Tibial nerve (tissue), 4 donors: ENCODE measurements around the gene PDLIM7. TPM values are rescaled to one million over a fixed set of nuclear protein-coding genes. Genes with fewer than 3 reads are reported as not detected.

ENCODE experiments used
- DNase-seq, 2 donors: peaks; one replicate each; pipeline ENCODE4 v3.0.0-alpha.2; 2019; ENCODE audit warnings: low spot score in 2 of 2
- H3K27ac ChIP-seq, 4 donors: fragments of 200-600 bp; sonication (generic) in 3 of 4; one replicate each; pipeline ENCODE4 v1.5.1; 2017 to 2019; ENCODE audit warnings: mild to moderate bottlenecking in 1 of 4
- H3K27me3 ChIP-seq, 2 donors: fragments of 200-600 bp; sonication (generic) in 1 of 2; one replicate each; pipeline versions ENCODE4 v1.5.1 to v1.6.0; 2017 to 2019
- H3K36me3 ChIP-seq, 3 donors: fragments of 200-600 bp; sonication (generic); one replicate each; pipeline ENCODE4 v1.5.1; 2018 to 2019
- H3K4me1 ChIP-seq, 4 donors: fragments of 200-600 bp; sonication (generic) in 3 of 4; one replicate each; pipeline ENCODE4 v1.5.1; 2017 to 2019
- H3K4me3 ChIP-seq, 4 donors: fragments of 200-600 bp; sonication (generic) in 3 of 4; one replicate each; pipeline ENCODE4 v1.5.1; 2017 to 2019; ENCODE audit warnings: mild to moderate bottlenecking in 1 of 4, moderate library complexity in 1 of 4
- H3K9me3 ChIP-seq, 4 donors: fragments of 200-600 bp; sonication (generic) in 3 of 4; one replicate each; pipeline ENCODE4 v1.5.1; 2017 to 2019
- EP300 ChIP-seq, 2 donors: sonication (generic); formaldehyde crosslinking; IDR thresholded peaks; one replicate each; pipeline ENCODE4 v1.6.1; 2017; ENCODE audit warnings: antibody characterized with exemption in 2 of 2, mild to moderate bottlenecking in 1 of 2
- POLR2A ChIP-seq, 2 donors: fragments of 450-650 bp; IDR thresholded peaks; one replicate each; pipeline ENCODE4 v1.6.1; 2017; ENCODE audit warnings: antibody characterized with exemption in 2 of 2, mild to moderate bottlenecking in 2 of 2, moderate library complexity in 2 of 2
- WGBS, 2 donors: methylation state at CpG; one replicate each; pipeline ENCODE4 v1.1.5; 2018; 5-methylcytosine and 5-hydroxymethylcytosine counted together
- total RNA-seq, 4 donors: library from RNA; depleted of rRNA; stranded (reverse); fragments of >200 nt; gene quantifications; one replicate each; pipeline ENCODE4 v1.1.0, GENCODE V29; 2016
- TF ChIP-seq, protein P1 (sequence below), 5 experiments: fragments of 200-600 bp in 3 of 5; fragments of 450-650 bp in 2 of 5; sonication (generic) in 3 of 5; IDR thresholded peaks; one replicate each; pipeline ENCODE4 v1.5.1; 2016 to 2019; ENCODE audit warnings: antibody characterized with exemption in 5 of 5, mild to moderate bottlenecking in 3 of 5, moderate library complexity in 2 of 5

The PDLIM7 gene
- total RNA-seq, 4 donors from 2014 or later: 78.0 to 138 (median 89.9) TPM

DNA sequence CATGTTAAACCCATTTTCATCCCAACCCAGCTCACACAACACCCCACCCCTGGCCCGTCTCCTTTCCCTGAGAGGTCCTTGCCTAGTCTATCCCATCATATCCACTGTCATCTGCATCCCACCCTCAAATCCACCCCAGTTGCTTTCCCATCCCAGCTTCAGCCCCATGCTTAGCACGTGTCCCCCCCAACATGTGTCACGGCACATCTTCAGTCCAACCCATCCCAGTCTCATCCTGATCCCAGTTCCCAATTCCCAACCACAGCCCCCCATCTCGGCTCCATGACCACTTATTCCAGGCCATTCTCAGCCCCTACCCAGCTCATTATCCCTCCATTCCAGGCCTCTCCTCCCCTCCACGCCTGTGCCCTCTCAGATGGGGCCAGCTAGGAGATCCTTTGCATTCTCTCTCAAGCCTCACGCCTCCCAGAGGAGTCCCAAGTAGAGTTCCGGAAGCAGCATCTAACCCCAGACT lies 23.4 kb downstream of the PDLIM7 start:
- no peaks in the 10 kb centered on the region for H3K36me3 ChIP-seq
- peak overlapping the region in 2 of 4 donors; percentile 69 to 74 for H3K4me3 ChIP-seq
- TF ChIP-seq POLR2A (IDR thresholded peaks at IDR 0.05) (no peak), EP300 (IDR thresholded peaks at IDR 0.05) (no peak)
- TF ChIP-seq, protein P1, sequence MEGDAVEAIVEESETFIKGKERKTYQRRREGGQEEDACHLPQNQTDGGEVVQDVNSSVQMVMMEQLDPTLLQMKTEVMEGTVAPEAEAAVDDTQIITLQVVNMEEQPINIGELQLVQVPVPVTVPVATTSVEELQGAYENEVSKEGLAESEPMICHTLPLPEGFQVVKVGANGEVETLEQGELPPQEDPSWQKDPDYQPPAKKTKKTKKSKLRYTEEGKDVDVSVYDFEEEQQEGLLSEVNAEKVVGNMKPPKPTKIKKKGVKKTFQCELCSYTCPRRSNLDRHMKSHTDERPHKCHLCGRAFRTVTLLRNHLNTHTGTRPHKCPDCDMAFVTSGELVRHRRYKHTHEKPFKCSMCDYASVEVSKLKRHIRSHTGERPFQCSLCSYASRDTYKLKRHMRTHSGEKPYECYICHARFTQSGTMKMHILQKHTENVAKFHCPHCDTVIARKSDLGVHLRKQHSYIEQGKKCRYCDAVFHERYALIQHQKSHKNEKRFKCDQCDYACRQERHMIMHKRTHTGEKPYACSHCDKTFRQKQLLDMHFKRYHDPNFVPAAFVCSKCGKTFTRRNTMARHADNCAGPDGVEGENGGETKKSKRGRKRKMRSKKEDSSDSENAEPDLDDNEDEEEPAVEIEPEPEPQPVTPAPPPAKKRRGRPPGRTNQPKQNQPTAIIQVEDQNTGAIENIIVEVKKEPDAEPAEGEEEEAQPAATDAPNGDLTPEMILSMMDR (IDR thresholded peaks at IDR 0.05): no peak
- no peaks in the 10 kb centered on the region for H3K27me3 ChIP-seq
- H3K4me1 ChIP-seq: peaks cover 0 to 86% (median 30%) of the 10 kb centered on the region in 4 donors
- 32 to 46% methylated on average over 7 of the region's 7 CpGs for WGBS, 2 donors
- no peaks in the 10 kb centered on the region for H3K9me3 ChIP-seq
- no peak for DNase-seq
- peak overlapping the region; percentile 68 to 97 (median 88) for H3K27ac ChIP-seq

DNA sequence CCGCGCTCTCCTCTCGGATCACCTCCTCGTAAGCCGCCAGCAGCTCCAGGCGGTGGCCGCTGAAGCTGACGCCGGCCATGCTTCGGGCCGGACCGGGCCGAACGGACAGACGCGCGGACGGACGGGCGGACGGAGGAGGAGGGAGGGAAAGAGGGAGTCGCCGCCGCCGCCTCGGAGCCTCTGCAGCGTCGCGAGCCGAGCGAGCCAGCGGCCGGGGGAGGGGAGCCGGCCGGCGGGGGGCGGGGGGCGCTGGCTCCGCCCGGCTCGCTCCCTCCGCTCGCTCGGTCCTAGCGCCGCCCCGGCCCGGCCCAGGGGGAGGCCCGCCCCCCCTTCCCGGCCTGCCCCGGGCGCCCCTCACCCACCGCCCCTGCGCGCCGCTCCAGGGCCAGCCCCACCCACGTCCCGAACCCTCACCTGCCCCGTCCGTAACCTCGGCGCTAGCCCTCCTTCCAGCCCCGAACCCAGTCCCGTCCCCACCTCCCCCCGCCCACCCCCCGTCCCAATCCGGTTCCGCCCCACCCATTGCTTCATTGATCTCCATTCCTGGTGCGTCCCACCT lies 23.9 kb downstream of the PDLIM7 start, which contains the start of gene DBN1:
TSS of gene DBN1 (minus strand) at position 192 of the 559 bp plus-strand sequence. CDS start at position 79, 113 bp downstream.
- no peaks in the 10 kb centered on the region for H3K27me3 ChIP-seq
- peak within 1 kb of the TSS; percentile 68 to 97 (median 88) for H3K27ac ChIP-seq
- WGBS, 2 donors: 5% methylated on average over 10 to 22 of the region's 69 CpGs
- DNase-seq: no peak
- TF ChIP-seq, protein P1 (IDR thresholded peaks at IDR 0.05): no peak
- TF ChIP-seq POLR2A (IDR thresholded peaks at IDR 0.05): no peak
- TF ChIP-seq EP300 (IDR thresholded peaks at IDR 0.05): no peak
- peaks cover 0 to under 1% (median 0%) of the 10 kb centered on the region in 3 donors for H3K36me3 ChIP-seq
- peak within 1 kb of the TSS; percentile 69 to 85 (median 76) for H3K4me3 ChIP-seq
- H3K9me3 ChIP-seq: no peaks in the 10 kb centered on the region
- H3K4me1 ChIP-seq: peaks cover 0 to 86% (median 25%) of the 10 kb centered on the region in 4 donors

DNA sequence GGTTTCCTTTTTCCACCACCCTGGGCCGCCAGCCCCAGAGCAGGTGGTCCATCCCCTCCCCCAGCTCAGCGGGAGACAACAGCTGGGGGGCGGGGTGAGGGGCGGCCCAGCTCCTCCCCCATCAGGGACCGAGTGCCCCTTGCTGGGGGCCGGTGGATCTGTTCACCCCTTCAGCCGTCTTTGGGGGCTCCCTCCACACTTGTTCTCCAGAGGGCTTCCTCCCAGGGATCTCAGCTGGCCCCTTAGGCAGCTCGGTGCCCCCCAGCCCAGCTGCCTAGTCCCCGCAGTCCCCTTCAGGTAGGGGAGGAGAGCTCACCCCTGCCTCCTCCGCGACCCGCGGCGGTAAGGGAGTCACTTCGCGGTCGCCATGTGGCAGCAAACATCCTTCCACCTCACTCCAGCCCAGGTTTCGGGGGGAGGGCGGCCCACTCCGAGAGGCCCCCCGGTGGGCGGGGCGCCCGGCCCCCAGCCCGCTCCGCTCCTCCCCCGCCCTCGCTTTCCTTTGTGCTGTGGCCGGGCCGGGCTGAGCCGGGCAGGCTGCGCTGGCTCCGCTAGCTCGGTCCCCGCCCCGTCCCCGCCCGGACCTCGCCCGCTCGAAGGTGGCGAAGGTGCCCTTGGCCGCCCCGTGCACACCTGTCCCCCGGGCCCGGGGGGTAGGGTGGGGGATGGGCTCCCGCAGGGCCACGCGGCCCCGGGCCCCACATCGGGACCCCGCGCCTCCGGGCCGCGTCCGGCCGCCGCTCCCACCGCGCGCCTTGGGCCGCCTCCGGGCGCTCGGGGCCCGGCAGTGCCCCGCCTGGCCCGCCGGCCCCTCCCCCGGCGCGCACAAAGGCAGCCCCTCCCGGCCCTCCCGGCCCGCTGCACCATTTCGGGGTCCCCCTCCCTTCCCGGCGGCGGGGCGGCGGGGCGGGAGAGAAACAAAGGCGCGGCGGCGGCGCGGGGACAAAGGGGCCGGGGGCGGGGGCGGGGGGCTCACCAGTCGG lies 24.7 kb downstream of the PDLIM7 start:
- Histone ChIP-seq H3K27ac (peak overlapping the region; percentile 68 to 97 (median 88)), H3K9me3 (no peaks in the 10 kb centered on the region), H3K36me3 (peaks cover 0 to 8% (median 0%) of the 10 kb centered on the region in 3 donors), H3K4me3 (peak overlapping the region; percentile 69 to 85 (median 76)), H3K4me1 (peaks cover 0 to 79% (median 23%) of the 10 kb centered on the region in 4 donors), H3K27me3 (no peaks in the 10 kb centered on the region)
- WGBS, 2 donors: 1 to 8% methylated on average over 8 to 42 of the region's 93 CpGs
- TF ChIP-seq, protein P1 (IDR thresholded peaks at IDR 0.05): no peak
- TF ChIP-seq EP300 (IDR thresholded peaks at IDR 0.05) (no peak), POLR2A (IDR thresholded peaks at IDR 0.05) (no peak)
- no peak for DNase-seq

DNA sequence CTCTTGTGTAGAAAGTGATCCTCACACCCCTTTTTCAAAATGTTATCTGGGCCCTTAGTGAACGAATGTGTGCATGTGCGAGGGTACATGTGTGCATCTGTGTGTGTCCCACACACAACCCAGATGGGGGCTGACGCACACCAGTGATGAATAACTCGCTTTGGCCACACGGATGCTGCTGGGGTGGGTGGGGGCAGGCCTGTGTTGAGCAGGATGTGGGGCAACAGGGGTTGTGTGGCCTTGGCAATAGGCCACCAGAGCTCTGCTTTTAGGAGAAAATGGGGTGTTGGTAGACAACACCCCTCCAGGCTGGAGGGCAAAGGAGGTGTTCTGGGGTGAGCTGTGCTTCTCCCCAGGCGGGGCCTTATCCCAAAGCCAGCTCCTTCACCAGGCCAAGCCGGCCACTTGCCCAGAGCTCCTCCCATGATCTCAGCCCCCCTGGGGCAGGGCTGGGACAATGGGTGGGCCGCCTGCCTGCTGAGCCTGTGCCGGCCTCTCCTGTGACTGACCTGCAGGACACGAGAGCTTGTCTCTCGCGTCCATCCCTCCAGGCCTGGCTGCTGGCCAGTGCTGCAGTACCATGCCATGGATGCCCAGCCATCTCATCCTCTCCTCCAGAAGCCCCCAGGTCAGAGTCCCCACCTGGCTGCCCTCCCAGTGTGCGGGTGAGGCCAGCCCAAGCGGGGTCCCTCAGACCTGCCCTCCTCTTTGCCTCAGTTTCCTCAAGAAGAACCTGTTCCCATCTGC lies 25.6 kb downstream of the PDLIM7 start:
- peak overlapping the region; percentile 49 to 97 (median 88) for H3K27ac ChIP-seq
- H3K4me1 ChIP-seq: peaks cover 0 to 70% (median 23%) of the 10 kb centered on the region in 4 donors
- DNase-seq: peak; percentile 64 to 73

More for the DNA sequence above, 25.6 kb downstream of the PDLIM7 start:
- 49 to 61% methylated on average over 7 to 14 of the region's 14 CpGs for WGBS, 2 donors
- Histone ChIP-seq H3K36me3 (peaks cover 0 to 18% (median 2%) of the 10 kb centered on the region in 3 donors), H3K27me3 (no peaks in the 10 kb centered on the region), H3K9me3 (no peaks in the 10 kb centered on the region), H3K4me3 (peak overlapping the region; percentile 69 to 77 (median 76))
- TF ChIP-seq, protein P1 (IDR thresholded peaks at IDR 0.05): no peak
- TF ChIP-seq POLR2A (IDR thresholded peaks at IDR 0.05) (no peak), EP300 (IDR thresholded peaks at IDR 0.05) (no peak)
